Liver (tissue), 5 donors: ENCODE results near the gene GTPBP3. TPM values are rescaled to one million over a fixed set of nuclear protein-coding genes. Genes with fewer than 3 reads are reported as not detected.

Experiments
- CTCF ChIP-seq: fragments of 150-350 bp; IDR thresholded peaks from 2 replicates; pipeline ENCODE4 v1.5.1; 2017; ENCODE audit warnings: improper control_type of control experiment, low read depth, low read length; ENCODE audit not compliant: missing input control
- polyA plus RNA-seq, 2 donors: library from polyadenylated mRNA; stranded (reverse) in 1 of 2; unstranded in 1 of 2; fragments of 200-250 nt in 1 of 2; fragments of >200 nt in 1 of 2; fragmentation: Nextera tagmentation in 1 of 2; extraction: Ambion mirVana in 1 of 2; gene quantifications; one replicate each; pipeline versions ENCODE4 v1.2.1 to v1.2.3, GENCODE V29; 2013 to 2015
- total RNA-seq, 2 donors: library from RNA; depleted of rRNA; stranded (reverse); fragments of >200 nt; gene quantifications; one replicate each; pipeline ENCODE4 v1.2.3, GENCODE V29; 2014
- donor health status: healthy.
- donor health status: healthy.
- donor health status: healthy.

Gene GTPBP3
- total and polyA plus RNA-seq, 4 donors = 4.9 to 15.5 (median 9.6) TPM

DNA sequence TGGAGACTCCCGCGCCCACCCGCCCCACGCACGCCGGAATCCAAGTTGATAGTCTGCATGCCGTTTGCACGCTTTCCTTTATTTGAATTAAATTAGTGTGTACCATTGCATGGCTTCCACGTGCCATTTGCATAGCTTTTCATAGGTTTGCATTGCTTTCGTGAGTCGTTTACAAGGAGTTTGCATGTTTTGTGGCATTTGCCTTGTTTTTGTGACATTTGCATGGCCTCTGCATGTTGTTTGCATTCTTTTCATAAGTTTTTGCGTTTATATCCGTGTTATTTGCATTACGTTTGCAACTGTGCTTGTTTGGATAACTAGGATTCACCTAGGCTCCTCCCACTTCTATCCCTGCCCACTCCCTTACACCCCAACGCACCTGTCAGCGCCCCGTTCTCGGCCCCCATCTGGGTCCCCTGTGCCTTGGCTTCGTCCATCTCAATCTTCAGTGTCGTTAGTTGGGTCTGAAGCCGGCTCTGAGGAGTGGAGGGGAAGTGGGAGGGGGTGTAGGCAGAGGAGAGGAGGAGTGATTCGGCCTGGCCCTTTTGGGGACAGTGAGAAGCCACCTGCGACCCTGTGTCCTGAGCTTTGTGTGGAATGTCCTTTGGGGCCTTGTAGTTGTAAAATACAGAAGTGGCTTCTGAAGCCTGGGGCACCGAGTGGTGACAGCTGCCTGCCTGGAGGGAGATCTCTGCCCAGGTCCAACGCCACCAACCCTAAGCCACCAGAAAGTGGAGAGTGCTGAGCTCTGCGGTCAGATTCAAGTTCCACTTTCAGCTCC is 54.2 kb downstream of the GTPBP3 start (continued):
- no peak for TF ChIP-seq CTCF

Other genes starting within 250 kb of the GTPBP3 start
- 10 to 100 TPM in 1 of 2 donors, 1 to 10 TPM in 1; 9.6 to 13.6 TPM for gene USE1, start 122.2 kb upstream of the GTPBP3 start, total RNA-seq
- 10 to 100 TPM; 22.6 to 27.8 TPM for gene USE1, start 122.2 kb upstream of the GTPBP3 start, polyA plus RNA-seq
- gene OCEL1, start 111.3 kb upstream of the GTPBP3 start, total RNA-seq = 10 to 100 TPM in 1 of 2 donors, 1 to 10 TPM in 1; 4.9 to 10.5 TPM
- gene OCEL1, start 111.3 kb upstream of the GTPBP3 start, polyA plus RNA-seq = 10 to 100 TPM; 31.1 to 32.5 TPM
- 10 to 100 TPM; 52.2 to 86.1 TPM for gene NR2F6, start 91.6 kb upstream of the GTPBP3 start, total RNA-seq
- 10 to 100 TPM; 30.5 to 53.1 TPM for gene NR2F6, start 91.6 kb upstream of the GTPBP3 start, polyA plus RNA-seq
- gene USHBP1, start 72.8 kb upstream of the GTPBP3 start, total RNA-seq = 1 to 10 TPM; 2.1 to 2.6 TPM
- gene USHBP1, start 72.8 kb upstream of the GTPBP3 start, polyA plus RNA-seq = 1 to 10 TPM; 1.2 to 1.6 TPM
- 10 to 100 TPM; 29.3 to 47.0 TPM for gene BABAM1, start 70.1 kb upstream of the GTPBP3 start, total RNA-seq
- gene BABAM1, start 70.1 kb upstream of the GTPBP3 start, polyA plus RNA-seq = 10 to 100 TPM; 31.3 to 35.7 TPM
- 10 to 100 TPM in 1 of 2 donors, under 1 TPM in 1; 0.42 to 43.2 TPM for gene ANKLE1, start 55.7 kb upstream of the GTPBP3 start, total RNA-seq
- gene ANKLE1, start 55.7 kb upstream of the GTPBP3 start, polyA plus RNA-seq = under 1 TPM; 0.10 to 0.15 TPM
- 10 to 100 TPM in 1 of 2 donors, 1 to 10 TPM in 1; 6.3 to 26.9 TPM for gene ABHD8, start 34.1 kb upstream of the GTPBP3 start, total RNA-seq
- 10 to 100 TPM in 1 of 2 donors, 1 to 10 TPM in 1; 8.6 to 20.2 TPM for gene ABHD8, start 34.1 kb upstream of the GTPBP3 start, polyA plus RNA-seq
- gene MRPL34, start 31.7 kb upstream of the GTPBP3 start, total RNA-seq = 100 to 1,000 TPM in 1 of 2 donors, 10 to 100 TPM in 1; 23.3 to 123 TPM
- gene MRPL34, start 31.7 kb upstream of the GTPBP3 start, polyA plus RNA-seq = 100 to 1,000 TPM; 158 to 301 TPM
- 10 to 100 TPM in 1 of 2 donors, 1 to 10 TPM in 1; 7.9 to 13.5 TPM for gene DDA1, start 28.0 kb upstream of the GTPBP3 start, total RNA-seq
- gene DDA1, start 28.0 kb upstream of the GTPBP3 start, polyA plus RNA-seq = 10 to 100 TPM; 28.2 to 37.9 TPM
- 1 to 10 TPM; 1.8 to 5.8 TPM for gene ANO8, start 2.7 kb upstream of the GTPBP3 start, total RNA-seq
- 1 to 10 TPM in 1 of 2 donors, under 1 TPM in 1; 0.75 to 2.3 TPM for gene ANO8, start 2.7 kb upstream of the GTPBP3 start, polyA plus RNA-seq
- 10 to 100 TPM in 1 of 2 donors, 1 to 10 TPM in 1; 7.4 to 11.8 TPM for gene PLVAP, start 39.8 kb downstream of the GTPBP3 start, total RNA-seq
- 1 to 10 TPM; 4.2 to 9.9 TPM for gene PLVAP, start 39.8 kb downstream of the GTPBP3 start, polyA plus RNA-seq
- gene CCDC194, start 56.6 kb downstream of the GTPBP3 start, total RNA-seq = under 1 TPM in 1 of 2 donors, not detected in 1; 0.50 TPM
- under 1 TPM in 1 of 2 donors, not detected in 1; 0.12 TPM for gene CCDC194, start 56.6 kb downstream of the GTPBP3 start, polyA plus RNA-seq
- 10 to 100 TPM; 25.6 to 67.4 TPM for gene BST2, start 68.1 kb downstream of the GTPBP3 start, total RNA-seq
- gene BST2, start 68.1 kb downstream of the GTPBP3 start, polyA plus RNA-seq = 100 to 1,000 TPM; 179 to 239 TPM
- 10 to 100 TPM in 1 of 2 donors, 1 to 10 TPM in 1; 9.8 to 17.2 TPM for gene MVB12A, start 82.5 kb downstream of the GTPBP3 start, total RNA-seq
- gene MVB12A, start 82.5 kb downstream of the GTPBP3 start, polyA plus RNA-seq = 10 to 100 TPM; 14.3 to 22.8 TPM
- under 1 TPM; 0.08 to 0.14 TPM for gene TMEM221, start 111.1 kb downstream of the GTPBP3 start, total RNA-seq
- under 1 TPM; 0.06 to 0.15 TPM for gene TMEM221, start 111.1 kb downstream of the GTPBP3 start, polyA plus RNA-seq
- not detected for gene NXNL1, start 123.4 kb downstream of the GTPBP3 start, total RNA-seq
- gene NXNL1, start 123.4 kb downstream of the GTPBP3 start, polyA plus RNA-seq = not detected
- gene SLC27A1, start 133.0 kb downstream of the GTPBP3 start, total RNA-seq = 1 to 10 TPM; 3.5 to 7.4 TPM
- gene SLC27A1, start 133.0 kb downstream of the GTPBP3 start, polyA plus RNA-seq = 1 to 10 TPM; 2.4 to 4.4 TPM
- 10 to 100 TPM; 16.9 to 25.7 TPM for gene PGLS, start 174.1 kb downstream of the GTPBP3 start, total RNA-seq
- 10 to 100 TPM; 32.8 to 62.2 TPM for gene PGLS, start 174.1 kb downstream of the GTPBP3 start, polyA plus RNA-seq
- gene COLGALT1, start 218.1 kb downstream of the GTPBP3 start, total RNA-seq = 10 to 100 TPM; 22.4 to 32.2 TPM
- 10 to 100 TPM; 14.4 to 22.5 TPM for gene COLGALT1, start 218.1 kb downstream of the GTPBP3 start, polyA plus RNA-seq